HG03025 (cell line): ENCODE results near the gene BDNF.
"Not testable (repeated sequence)": the region's sequence is repeated elsewhere in the genome, so short reads cannot be mapped to it uniquely, and the experiment has no call there.

ENCODE experiments used
- ATAC-seq: cut with Tn5 transposase; IDR thresholded peaks from one replicate; pipeline ENCODE4 v1.9.1; 2021; ENCODE audit warnings: mild to moderate bottlenecking, moderate library complexity; ENCODE audit not compliant: unreplicated experiment, low FRiP score

Gene BDNF

DNA sequence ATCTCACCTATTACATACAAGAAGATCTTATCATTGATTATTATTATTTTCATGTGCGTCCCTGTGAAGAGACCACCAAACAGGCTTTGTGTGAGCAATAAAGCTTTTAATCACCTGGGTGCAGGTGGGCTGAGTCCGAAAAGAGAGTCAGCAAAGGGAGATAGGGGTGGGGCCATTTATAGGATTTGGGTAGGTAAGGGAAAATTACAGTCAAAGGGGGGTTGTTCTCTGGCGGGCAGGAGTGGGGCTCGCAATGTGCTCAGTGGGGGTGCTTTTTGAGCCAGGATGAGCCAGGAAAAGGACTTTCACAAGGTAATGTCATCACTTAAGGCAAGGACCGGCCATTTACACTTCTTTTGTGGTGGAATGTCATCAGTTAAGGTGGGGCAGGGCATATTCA, 71.2 kb downstream of the BDNF start:
- ATAC-seq = not testable (repeated sequence)

DNA sequence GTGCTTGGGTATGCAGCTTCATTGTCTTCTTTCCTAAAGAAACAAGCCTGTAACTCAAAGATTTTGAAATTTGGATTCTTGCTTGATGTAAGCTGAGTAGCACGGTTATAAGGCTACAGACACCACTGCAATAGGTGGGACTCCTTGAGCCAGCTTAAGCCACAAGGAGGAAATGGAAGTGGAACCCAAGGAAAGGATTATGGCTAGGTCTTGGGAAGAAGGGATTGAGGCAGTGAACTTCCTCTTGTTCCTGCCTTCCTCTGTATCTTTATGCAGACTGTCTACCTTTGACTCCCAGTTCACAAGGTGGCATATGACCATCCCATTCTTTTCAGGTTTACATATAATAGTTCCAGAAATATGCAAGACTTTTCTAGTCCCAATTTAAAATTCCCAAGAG, 72.3 kb downstream of the BDNF start:
- no peak for ATAC-seq

DNA sequence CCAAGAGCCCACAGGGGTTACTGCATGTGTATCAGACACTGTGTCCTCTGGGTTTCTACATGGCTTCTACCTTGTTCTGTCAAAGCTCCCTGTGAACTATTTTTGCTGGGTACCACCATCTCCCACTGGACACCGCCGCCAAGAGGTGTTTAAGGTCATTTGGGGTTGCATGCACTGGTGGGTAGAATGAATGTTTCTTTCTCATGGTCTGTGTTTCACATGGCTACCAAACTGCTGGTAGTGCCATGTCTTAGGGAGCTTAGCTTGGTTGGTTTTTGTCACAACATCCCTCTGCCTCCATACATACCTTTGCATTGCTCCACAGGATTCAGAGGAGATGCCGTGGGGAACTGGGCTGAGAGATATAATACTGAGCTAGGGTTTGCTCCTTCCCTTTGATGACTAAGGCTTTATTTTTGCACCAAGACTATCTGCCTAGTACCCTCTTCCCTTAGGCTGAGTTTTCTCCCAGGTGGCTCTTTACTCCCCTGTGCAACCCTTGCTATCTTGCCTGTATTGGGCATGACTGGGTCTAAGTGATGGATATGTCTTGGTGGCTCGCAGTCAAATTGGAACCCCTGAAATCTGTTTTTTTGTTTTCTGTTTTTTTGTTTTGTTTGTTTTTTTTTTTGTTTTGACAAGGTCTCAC, 73.2 kb downstream of the BDNF start:
- ATAC-seq = no peak

DNA sequence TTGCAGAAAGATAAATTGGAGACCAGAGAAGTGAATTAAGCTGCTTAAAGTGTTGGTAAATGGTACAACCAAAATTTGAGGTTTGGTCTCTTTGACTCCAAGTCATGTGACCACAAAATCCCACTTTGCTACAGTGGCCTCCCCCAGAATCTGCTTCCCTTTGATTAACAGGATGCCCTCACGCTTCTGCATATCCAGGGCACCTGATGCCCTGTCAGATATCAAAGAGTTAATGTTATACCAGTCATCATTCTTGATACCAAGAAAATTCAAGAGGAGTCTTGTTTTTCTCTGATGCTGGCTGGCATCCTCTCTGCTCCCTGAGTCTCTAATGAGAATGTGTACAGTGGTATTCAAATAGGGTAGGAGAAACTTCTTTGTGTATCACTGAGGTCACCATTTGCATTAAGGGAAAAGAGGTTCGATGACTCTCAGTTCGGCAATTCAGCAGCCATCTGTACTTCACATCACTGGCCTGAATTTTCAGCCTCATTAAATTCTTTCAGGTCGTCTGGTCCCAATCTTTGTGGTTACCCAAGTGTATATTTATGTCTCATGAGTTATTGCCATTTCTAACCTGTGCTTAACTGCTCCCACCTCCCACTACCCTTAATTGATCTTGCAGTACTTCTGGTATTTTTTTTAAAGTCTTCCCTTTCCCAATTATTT, 73.9 kb downstream of the BDNF start:
- no peak for ATAC-seq

DNA sequence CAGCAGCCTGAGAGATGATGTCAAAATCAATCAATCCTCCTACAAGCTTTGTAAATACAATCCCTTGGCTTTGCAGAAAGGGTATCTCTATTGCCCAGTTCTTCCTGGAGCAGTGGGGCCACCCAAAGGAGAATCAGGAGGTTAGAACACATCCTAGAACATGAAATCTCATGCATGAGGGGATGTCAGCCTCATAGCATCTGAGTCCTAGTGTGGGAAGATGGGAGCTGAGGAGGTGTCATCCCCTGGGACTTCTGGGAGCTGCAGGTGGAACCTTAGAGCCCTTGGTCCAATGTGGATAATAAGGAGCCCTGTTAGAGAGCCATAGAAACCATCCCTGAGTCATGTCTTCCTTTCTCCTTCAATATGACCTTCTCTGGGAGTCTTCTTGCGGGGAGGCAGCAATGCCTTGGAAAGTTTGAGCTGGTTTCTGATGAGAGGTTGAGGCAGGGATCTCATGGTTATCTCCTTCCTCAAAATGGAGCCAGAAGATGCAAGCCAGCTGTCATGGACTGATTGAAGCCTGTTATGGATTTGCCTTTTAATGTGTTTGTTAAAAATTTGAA, 74.8 kb downstream of the BDNF start:
- ATAC-seq = no peak

DNA sequence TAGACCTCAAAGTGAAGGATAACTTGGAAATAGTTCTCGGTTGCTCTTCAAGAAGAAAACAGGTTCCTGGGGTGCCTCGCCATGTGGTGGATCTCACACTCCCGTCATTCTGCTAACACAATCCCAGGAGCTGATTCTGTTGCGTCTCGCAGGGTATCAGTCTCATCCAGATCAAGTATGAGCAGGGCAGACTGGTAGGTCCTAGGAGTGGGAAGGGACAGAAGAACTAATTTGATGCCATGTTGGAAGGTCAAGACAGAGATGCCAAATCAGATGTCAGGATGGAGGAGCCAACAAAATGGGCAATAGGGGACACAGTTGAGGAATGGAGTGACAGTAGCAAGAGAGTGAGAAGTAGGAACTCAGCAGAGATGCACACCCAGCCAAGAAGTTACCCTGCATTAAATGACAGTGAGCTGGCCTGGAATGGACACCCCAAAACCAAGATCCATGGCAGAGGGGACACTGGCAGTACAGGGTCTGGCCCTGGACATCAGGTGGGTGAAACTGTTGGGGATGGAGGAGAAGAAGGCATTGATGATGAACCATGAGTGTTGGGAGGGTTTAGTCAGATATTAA, 76.2 kb downstream of the BDNF start:
- ATAC-seq = no peak

DNA sequence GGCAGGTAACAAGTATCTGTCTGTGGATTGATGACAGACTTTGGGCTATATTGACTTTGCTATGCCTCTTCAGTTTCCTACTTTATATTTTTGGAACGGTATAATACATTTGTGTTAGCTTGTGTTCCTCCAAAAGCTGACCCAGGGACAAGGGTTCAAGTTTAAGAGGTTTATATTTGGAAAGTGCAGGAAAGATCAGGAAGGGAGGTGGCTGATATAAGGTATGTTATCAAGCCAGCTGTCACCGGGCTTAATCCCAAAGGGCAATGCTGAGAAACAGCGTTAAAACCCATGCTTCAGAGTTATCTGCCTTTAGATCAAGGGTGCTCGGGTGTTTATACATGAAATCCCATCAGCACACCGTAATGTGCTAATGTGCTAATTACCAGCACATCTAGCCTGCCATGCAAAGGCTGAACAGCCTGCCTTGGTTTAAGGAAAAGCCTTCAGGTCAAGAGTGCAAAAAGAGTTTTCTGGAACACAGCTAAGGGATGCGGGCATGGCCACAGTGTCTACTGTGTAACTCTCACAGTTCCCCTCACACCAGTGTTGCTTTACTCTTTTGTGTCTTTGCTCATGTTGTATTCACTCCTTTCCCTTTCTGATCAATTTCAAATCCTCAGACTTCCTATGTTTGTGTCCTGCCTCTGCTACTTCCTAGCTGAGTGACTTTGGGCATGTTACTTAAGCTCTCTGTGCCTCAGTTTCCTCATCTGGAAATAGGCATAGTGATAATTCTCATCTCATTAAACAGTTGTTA, 77.5 kb downstream of the BDNF start:
- ATAC-seq = no peak

DNA sequence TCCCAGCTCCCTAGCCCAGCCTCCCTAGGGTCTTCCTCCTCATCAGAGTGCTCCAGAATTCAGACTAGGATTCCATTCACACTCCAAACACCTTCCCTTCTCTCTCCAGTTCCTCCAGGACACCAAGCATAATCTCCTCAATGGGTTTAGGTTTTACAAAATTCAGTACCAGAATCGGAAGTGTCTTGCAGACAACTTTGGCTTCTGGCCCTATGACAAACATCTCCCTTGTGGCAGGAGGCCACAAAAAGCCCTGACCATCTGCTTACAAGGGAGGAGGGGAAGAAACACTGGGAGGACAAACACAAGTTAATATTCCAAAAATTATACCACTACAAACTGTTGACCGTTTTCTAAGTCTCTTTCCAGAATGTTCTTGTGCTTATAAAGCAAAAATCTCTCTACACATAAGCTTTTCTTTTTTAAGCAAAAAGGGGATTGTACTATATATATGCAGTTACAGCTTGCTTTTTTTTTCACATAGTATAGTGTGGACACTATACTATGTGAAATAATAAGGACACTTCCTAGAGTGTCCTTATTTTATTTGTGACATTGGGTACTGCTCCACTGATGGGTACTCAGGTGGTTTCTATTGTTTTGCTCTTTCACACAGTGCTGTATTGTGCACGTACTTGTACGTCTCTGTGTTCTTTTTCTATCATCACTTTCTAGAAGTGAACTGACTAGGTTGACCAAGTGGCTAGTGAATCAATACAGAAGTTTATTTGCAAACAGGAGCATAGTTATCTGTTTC, 78.7 kb downstream of the BDNF start:
- no peak for ATAC-seq

DNA sequence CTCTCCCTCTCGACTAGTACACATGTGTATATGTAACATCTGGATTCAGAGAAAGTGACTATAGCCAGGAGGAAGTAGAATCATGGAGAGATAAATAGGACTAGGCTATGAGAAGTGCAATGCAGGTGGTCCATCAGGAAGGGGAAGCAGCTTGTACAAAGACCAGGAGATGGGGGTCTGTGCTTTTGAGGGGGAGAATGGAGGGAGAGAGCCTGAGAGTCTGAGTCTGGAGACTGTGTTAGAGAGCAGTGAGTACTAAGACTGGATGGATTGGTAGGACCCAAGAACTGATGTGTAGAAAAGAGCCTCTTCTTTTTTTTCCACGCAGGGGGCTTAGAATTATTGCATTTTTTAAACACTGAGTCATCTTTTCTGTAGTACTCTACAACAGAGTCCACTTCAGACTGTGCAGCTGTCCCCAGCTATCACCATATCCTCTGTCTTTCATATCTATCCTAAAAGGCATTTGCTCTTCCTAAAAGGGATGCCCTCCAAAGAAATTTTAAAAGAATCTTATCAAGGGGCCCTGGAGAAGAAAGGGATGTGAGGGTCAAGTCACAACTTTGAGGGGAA, 80.4 kb downstream of the BDNF start:
- ATAC-seq = no peak

DNA sequence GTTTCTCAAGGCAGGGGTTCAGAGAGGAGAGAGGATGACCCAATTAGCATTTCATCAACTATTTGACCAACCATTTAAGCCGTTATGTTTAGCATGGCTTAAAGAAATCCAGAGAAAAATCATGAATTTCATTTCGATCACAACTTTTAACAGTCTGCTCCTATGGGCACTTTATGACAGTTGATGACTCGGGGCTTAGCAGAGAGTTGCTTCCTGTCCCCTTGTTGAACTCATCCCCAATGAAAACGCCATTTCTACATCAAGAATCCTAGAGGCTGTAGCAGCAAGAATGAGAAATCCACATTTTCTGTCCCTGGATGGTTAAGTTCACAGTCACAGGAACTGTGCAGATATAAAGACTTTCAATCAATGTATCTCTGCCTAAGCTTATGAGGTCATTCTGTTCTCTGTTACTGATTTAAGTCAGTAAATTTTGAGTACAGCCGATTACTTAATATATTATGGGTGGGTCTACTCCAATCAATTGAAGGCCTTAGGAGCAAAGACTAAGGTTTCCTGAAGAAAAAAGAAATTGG, 81.1 kb downstream of the BDNF start:
- no peak for ATAC-seq

DNA sequence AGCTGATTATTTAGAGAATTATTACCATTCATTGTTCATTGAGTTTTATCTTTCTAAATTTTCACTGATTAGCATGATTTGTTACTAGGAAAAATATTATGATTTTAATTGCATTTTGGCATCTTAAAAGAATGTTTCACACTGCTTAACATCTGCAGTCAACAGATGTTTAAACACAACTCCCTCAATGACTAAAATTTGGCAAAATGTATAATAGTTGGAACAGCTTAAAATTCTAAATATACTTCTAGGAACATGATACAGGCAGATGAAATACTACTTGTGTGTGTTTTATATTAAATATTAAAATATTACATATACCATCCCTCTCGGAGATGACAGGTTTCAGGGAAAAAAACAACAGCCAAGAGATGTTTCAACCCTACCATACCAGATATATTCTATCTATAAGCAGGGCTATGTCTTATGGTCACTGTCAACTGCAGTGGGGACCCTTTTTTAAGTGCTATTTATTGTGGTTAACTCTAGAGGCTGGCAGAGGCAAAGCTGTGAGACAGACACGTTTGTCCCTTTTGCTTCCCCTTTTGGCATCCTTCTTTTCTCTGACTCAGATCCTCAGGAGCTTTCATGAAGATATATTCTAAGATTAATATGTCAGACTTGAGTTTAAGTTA, 81.9 kb downstream of the BDNF start:
- ATAC-seq = no peak

DNA sequence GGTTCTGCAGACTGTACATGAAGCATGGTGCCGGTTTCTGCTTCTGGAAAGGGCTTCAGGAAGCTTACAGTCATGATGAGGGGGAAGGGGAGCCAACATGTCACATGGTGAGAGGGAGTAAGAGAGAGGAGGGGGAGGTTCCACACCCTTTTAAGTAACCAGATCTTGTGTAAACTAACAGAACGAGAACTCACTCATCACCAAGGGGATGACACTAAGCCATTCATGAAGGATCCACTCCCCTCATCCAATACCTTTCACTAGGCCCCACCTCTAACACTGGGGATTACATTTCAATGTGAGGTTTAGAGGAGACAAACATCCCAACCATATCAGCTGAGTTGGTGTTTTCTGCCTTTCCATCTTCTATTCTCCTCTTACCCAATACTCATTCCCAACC, 83.5 kb downstream of the BDNF start:
- ATAC-seq = no peak

DNA sequence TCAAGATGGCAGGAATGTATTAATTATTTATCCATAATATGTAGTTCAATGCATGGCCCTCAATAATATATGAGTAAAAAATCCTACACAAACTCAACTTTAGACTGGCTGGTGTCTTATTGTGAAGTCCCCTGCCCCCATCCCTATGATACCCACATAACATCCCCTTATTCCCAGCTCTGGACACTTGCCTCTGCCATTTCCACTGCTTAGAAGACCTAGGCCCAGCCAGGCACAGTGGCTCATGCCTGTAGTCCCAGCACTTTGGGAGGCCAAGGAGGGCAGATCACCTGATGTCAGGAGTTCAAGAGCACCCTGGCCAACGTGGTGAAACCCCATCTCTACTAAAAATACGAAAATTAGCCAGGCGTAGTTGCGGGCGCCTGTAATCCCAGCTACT, 84.4 kb downstream of the BDNF start:
- ATAC-seq = no peak

DNA sequence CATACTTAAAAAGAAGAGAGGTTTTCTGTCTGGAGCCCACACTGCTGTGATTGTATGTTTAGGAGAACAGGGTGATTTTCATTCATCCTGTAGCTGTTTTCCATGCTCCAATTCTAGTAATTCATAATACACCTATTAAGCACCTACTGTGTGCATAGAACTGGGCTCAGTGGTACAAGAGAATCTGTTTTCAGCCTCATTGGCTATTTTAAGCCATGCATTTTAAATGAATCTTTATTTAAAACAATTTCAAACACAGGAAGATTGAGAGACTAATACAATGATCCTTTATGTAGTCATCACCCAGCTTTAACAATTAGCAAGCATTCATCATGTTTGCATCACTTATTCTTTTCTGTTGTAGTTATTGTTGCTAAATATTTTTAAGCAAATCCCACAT, 86.2 kb downstream of the BDNF start:
- ATAC-seq = no peak

DNA sequence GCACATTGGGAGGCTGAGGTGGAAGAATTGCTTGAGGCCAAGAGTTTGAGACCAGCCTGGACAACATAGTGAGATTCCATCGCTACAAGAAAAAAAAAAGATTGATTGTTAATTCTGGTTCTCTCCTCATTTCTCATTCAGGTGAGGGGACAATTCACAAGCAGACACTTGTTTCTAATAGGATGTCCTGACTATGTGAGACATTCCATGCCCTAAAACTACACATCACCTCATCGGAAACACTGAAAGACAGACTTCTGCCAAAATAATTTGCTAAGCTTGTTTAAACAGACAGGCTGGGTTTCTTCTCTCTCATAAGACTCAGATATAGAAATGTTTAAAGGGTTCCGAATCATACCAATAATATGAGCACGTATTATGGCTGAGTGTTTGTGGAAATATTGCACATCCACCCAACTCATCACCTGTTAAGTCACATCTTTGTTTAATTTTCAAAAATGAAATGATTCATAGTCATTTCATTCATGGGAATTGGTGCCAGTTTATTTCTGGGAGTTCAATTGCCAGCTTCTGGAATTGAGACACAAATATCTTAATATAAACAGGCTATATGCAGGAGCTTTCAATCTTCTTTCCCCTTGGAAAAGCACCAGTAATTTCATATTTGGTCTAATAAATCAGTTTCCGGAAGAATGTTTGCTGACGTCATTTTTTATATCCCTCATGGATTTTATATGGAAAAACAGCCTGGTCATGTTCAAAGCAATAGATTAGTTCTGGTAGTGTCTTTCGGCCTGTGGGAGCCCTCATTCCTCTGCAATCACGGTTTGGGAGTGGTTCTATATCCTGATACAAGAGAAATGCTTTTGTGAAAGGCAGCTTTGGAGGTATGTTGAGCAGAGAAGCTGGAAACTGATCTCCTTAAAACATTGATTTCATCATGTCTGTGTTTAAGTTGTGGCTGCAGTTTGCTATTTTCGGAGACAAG, 87.0 kb downstream of the BDNF start:
- ATAC-seq = no peak

DNA sequence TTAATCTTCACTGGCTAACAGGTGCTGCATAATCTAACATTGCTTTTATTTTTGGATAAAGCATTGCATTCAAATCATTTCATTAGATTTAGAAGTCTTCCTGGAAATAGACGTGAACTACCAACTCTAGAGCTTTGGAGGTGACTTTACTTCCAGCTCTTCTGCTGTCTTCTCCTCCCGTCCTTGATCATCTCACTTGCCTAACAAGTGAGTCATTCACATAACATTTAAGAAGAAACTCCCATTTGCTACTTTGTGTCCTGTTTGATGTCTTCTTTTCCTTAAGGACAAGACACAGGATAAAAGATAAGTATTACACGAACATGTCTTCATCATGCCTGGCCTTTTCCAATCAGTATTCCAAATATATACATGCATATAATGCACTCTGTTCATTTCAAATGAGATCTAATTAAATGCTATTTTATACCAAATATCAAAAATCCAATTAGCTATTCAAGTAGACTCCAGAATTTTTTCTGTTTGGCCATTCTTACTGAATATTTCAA, 88.3 kb downstream of the BDNF start:
- ATAC-seq = no peak

DNA sequence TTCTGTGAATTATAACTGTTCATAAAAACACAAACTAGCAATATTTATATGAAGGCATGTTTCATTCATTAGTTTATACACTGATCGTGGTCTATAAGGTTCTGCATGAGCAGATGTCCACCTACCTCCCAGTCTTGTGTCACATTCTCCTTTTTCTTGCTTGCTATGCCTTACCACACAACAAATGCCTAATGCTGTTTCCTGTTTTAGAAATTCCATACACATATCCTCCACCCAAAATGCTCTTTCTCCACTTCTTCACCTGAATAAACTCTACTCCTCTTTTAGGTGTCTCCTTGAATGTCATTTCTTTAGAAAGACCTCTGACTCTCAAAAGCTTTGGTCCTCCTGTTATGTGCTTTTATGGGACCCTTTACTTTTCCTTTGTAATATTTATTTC, 88.9 kb downstream of the BDNF start:
- ATAC-seq = no peak

DNA sequence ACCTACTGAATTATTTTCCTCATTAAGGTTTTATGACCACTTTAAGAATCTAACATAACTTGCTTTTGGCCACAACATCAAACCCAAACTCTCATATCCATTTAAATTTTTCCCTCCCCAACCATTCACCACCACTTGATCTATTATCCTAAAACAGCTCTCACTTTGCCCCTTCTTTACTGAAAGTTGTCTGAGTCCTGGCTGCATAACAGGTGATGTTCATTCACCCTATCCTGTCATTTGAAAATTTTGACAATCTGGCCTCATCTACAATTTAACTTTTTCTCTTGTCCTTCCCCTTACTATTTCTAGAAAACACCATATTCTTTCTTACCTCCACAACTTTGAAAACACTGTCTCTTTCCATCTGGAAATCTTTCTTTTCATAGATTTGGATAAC, 89.3 kb downstream of the BDNF start:
- ATAC-seq = no peak
